ACC112 (cell line): Measurements from ENCODE around the gene ZBTB22.
"Not testable (repeated sequence)": the region's sequence is repeated elsewhere in the genome, so short reads cannot be mapped to it uniquely, and the experiment has no call there.

Experiments used
- H2AFZ ChIP-seq: fragments of 200-600 bp; sonication (generic); one replicate; pipeline ENCODE4 v1.6.0; 2017; ENCODE audit warnings: antibody characterized with exemption, low read length; ENCODE audit not compliant: unreplicated experiment
- H3K27ac ChIP-seq: fragments of 200-600 bp; sonication (generic); 2 replicates; pipeline ENCODE4 v1.5.1; 2014; ENCODE audit warnings: low read depth, mild to moderate bottlenecking, antibody characterized with exemption, low read length, moderate library complexity
- H3K27me3 ChIP-seq: fragments of 200-600 bp; sonication (generic); 2 replicates; pipeline ENCODE4 v1.6.1; 2014; ENCODE audit warnings: mild to moderate bottlenecking, antibody characterized with exemption, low read length, moderate library complexity, mixed read lengths; ENCODE audit not compliant: insufficient read depth
- H3K36me3 ChIP-seq: fragments of 200-600 bp; sonication (generic); 2 replicates; pipeline ENCODE4 v1.6.1; 2016; ENCODE audit warnings: mild to moderate bottlenecking, antibody characterized with exemption, low read length, moderate library complexity, mixed read lengths; ENCODE audit not compliant: insufficient read depth
- H3K4me1 ChIP-seq: fragments of 200-600 bp; sonication (generic); one replicate; pipeline ENCODE4 v1.6.1; 2016; ENCODE audit warnings: low read length, mixed read lengths; ENCODE audit not compliant: insufficient read depth, unreplicated experiment, control insufficient read depth
- H3K4me3 ChIP-seq: fragments of 200-600 bp; sonication (generic); 2 replicates; pipeline ENCODE4 v1.5.1; 2014; ENCODE audit warnings: mild to moderate bottlenecking, low read depth, low read length
- H3K79me2 ChIP-seq: fragments of 200-600 bp; sonication (generic); one replicate; pipeline ENCODE4 v1.6.0; 2016; ENCODE audit warnings: low read length; ENCODE audit not compliant: control insufficient read depth, unreplicated experiment, insufficient read depth

Gene ZBTB22

DNA sequence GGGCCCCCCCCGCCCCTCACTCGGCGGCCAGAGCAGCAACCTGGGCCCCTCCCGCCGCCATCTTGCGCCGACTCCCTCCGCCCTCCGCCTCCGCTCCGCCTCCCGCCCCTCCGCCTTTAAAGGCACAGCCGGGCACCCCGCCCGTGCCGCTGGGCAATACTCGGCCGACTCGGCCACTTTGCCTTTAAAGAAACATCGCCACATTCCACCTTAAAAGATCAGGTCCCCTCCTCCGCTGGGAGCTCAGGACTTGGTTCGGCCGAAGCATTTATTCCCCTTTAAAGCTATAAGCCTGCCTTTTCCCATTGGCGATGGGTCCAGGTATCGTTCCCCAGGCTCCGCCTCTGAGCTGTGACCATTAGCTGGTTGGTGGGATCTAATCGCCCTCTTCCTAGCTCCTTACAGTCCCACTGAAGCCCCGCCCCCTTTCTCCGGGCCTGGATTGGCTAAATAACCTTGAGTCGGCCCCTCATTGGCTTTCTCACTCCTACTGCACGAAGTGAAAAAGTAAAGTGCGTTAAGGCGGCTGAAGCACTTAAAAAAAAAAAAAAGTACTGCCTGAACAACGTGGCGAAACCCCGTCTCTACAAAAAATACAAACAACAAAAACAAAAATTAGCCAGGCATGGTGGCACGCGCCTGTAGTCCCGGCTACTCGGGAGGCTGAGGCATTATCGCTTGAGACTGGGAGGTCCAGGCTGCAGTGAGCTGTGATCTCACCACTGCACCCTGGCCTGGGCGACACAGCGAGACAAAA is at the start of gene ZBTB22:
Gene ZBTB22, minus strand, starts transcription at position 76 of the 757 bp plus-strand sequence. CDS start 828 bp downstream, outside the sequence.
- Histone ChIP-seq H3K27me3 (no peaks in the 10 kb centered on the region), H2AFZ (no peak within 1 kb of the TSS), H3K27ac (peak within 1 kb of the TSS; percentile 77), H3K36me3 (peaks cover 10% of the 10 kb centered on the region; the same call in 1 of the 2 replicates), H3K4me3 (peak within 1 kb of the TSS; percentile 83), H3K4me1 (peaks cover 46% of the 10 kb centered on the region), H3K79me2 (peaks cover 54% of the 10 kb centered on the region)

DNA sequence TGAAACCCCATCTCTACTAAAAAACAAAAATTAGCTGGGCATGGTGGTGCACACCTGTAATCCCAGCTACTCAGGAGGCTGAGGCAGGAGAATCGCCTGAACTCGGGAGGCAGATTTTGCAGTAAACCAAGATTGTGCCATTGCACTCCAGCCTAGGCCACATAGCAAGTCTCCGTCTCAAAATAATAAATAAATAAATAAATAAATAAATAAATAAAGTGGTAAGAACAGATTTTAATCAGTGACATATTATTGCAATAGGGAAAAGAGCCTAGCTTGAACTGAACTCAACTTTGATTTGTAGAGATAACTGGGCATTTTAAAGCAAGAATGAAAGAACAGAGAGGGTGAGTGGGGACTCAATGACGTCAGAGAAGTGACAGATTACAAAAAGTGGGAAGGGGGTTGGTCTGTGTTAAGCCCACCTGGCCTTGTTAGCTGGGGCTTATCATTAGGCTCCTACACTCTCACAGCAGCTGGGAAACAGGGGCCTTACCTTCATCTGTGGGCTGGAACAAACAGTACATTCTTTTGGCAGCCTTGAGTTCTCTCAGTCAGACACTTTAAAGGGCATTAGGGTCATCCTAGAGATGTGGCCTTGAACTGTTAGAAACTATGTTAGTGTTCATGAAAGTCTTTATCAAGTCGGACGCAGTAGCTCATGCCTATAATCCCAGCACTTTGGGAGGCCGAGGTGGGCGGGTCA is 49.6 kb upstream of the ZBTB22 start:
- H3K27ac ChIP-seq = no peak overlapping the region

DNA sequence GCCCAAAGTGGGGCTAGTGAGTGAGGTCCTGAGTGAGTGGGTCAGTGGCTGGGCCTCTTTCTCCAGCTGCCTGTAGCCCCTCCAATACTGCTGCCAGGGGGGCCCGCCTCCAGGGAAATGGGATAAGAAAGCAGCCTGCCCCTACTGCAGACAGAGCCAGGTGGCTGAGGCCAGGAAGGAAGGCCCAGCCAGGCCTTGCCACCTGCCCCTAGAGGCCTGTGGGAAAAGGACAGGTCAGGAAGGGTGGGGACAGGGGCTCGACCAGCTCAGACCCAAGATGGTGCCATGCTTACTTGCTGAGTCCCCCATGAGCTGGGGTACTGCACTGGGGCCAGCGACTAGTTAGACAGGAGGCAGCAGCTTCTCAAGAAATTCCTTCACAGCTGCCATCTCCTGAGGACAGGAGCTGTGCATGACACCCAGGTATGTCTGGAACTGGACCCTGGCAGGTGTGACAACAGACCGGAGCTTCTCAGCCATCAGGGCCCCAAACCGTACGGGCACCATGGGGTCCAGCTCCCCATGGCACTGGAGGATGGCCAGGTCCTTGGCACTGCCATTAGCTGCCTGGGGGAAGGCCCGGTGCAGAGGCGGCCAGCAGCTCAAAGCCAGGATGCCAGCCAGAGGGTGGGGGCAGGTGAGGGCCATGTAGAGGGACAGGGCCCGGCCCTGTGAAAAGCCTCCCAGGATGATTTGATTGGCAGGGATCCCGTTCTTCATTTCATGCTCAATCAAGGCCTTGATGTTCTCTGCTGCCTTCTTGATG is 47.8 kb upstream of the ZBTB22 start:
- H3K27ac ChIP-seq, H2AFZ ChIP-seq, H3K79me2 ChIP-seq: not testable (repeated sequence)

More for the DNA sequence above, 49.6 kb upstream of the ZBTB22 start:
- Histone ChIP-seq H3K27me3 (no peaks in the 10 kb centered on the region), H3K36me3 (no peaks in the 10 kb centered on the region), H2AFZ (no peak overlapping the region), H3K4me3 (no peak overlapping the region), H3K4me1 (peaks cover 4% of the 10 kb centered on the region), H3K79me2 (no peaks in the 10 kb centered on the region)

DNA sequence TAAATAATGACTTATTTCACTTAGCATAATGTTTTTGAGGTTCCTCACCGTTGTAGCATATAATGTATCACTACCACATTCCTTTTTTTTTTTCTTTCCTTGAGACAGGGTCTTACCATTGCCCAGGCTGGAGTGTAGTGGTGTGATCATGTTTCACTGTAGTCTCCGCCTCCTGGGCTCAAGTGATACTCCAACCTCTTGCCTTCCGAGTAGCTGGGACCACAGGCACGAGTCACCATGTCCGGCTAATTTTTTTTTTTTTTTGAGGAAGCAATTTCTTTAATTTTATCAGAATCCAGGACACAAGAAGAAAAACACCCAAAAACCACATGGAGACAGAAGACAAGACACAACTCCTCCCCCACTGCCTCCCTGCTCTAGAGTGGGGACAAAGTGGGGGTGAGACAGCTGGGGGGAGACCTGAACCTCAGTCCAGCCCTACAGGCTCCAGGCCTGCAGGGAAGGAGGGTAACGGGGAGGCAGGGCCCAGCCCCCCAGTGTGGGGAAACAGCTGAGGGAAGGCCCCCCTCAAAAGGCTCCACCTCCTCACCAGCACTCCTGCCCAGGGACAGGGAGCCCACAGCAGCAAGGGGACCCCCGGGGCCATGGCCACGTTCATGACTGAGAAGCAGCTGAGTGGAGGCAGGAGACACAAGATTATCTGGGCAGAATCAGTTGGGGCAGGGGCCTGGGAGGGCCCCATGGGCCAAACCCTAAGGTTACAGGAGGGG is 47.1 kb upstream of the ZBTB22 start:
- not testable (repeated sequence) for H3K4me1 ChIP-seq, H3K27me3 ChIP-seq, H3K79me2 ChIP-seq, H3K27ac ChIP-seq, H3K4me3 ChIP-seq, H3K36me3 ChIP-seq
- H2AFZ ChIP-seq = peak overlapping the region; percentile 32

More for the DNA sequence above, 47.8 kb upstream of the ZBTB22 start:
- not testable (repeated sequence) for H3K4me3 ChIP-seq, H3K27me3 ChIP-seq, H3K4me1 ChIP-seq, H3K36me3 ChIP-seq

DNA sequence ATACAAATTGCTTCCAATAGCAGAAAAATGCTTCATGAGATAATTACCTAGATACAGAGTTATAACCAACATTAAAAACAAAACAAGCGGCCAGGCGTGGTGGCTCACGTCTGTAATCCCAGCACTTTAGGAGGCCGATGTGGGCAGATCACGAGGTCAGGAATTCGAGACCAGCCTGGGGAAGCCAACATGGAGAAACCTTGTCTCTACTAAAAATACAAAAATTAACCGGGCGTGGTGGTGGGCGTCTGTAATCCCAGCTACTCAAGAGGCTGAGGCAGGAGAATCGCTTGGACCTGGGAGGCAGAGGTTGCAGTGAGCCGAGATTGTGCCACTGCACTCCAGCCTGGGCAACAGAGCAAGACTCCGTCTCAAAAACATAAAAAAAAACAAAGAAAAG is 45.9 kb upstream of the ZBTB22 start:
- H3K79me2 ChIP-seq, H3K4me3 ChIP-seq, H3K4me1 ChIP-seq, H3K27ac ChIP-seq, H3K27me3 ChIP-seq, H2AFZ ChIP-seq, H3K36me3 ChIP-seq: not testable (repeated sequence)

- Histone ChIP-seq H3K4me3 (no peak overlapping the region), H3K79me2 (no peaks in the 10 kb centered on the region), H3K27me3 (peaks cover 9% of the 10 kb centered on the region; the same call in 1 of the 2 replicates), H3K27ac (no peak overlapping the region), H3K4me1 (no peaks in the 10 kb centered on the region), H3K36me3 (no peaks in the 10 kb centered on the region), H2AFZ (no peak overlapping the region)
Measured at GRCh38 chr6:33359331-33359730, 41.8 kb upstream of the ZBTB22 start.

DNA sequence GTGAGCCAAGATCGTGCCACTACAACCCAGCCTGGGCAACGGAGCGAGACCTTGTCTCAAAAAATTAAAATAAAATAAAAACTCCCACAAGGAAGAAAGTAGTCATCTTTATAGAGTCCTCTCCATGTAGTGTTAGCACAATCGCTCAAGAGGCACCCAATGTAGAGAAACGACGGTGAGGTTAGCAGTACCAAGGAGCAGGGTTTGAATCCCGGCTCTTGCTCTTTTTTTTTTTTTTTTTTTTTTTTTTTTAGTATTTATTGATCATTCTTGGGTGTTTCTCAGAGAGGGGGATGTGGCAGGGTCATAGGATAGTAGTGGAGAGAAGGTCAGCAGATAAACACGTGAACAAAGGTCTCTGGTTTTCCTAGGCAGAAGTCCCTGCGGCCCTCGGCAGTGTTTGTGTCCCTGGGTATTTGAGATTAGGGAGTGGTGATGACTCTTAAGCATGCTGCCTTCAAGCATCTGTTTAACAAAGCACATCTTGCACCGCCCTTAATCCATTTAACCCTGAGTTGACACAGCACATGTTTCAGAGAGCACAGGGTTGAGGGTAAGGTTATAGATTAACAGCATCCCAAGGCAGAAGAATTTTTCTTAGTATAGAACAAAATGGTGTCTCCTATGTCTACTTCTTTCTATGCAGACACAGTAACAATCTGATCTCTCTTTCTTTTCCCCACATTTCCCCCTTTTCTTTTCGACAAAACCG is 39.8 kb upstream of the ZBTB22 start:
- not testable (repeated sequence) for H3K27me3 ChIP-seq, H3K36me3 ChIP-seq, H3K27ac ChIP-seq, H2AFZ ChIP-seq, H3K4me1 ChIP-seq, H3K4me3 ChIP-seq, H3K79me2 ChIP-seq

DNA sequence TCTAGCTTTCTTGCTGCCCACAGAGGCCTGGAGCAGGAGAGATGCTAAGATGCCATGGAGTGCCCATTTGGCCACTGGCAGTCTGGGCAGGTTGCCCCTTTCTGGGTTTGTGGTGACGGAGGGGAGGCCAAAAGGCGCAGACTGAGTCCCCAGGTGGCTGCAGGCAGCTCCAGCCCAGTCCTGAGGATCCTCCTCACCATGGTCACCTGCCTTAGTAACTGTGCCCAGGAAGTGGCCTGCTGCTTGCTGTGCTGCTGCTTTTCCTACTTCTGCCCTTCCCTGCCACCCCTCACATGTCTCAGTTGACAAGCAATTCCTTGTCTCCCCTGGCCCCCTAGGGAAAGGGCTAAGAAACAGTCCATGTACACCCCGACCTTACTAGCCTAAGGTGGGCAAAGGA is 38.8 kb upstream of the ZBTB22 start:
- H3K4me3 ChIP-seq = no peak overlapping the region
- H3K27ac ChIP-seq = no peak overlapping the region
- no peaks in the 10 kb centered on the region for H3K79me2 ChIP-seq
- peaks cover 9% of the 10 kb centered on the region; the same call in 1 of the 2 replicates for H3K27me3 ChIP-seq
- no peaks in the 10 kb centered on the region for H3K36me3 ChIP-seq
- H3K4me1 ChIP-seq = no peaks in the 10 kb centered on the region
- H2AFZ ChIP-seq = no peak overlapping the region

DNA sequence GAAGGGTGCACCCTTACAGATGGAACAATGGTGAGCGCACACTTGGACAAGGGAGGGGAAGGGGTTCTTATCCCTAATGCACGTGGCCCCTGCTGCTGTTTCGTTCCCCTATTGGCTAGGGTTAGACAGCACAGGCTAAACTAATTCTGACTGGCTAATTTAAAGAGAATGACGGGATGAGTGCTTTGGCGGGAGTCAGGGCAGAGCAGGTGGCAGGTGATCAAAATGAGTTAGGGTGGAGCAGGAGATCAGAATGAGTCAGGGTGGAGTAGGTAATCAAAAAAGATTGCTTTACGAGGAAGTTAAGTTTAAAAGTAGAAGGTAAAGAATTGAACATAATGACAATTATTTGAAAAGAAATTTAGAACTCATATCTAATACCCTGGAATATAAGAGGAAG is 38.3 kb upstream of the ZBTB22 start:
- H3K79me2 ChIP-seq, H3K36me3 ChIP-seq, H3K4me1 ChIP-seq, H3K4me3 ChIP-seq, H3K27ac ChIP-seq, H2AFZ ChIP-seq, H3K27me3 ChIP-seq: not testable (repeated sequence)

GRCh38 chr6:33347816-33348215 is 30.3 kb upstream of the ZBTB22 start:
- no peaks in the 10 kb centered on the region for H3K27me3 ChIP-seq
- no peaks in the 10 kb centered on the region for H3K36me3 ChIP-seq
- H3K79me2 ChIP-seq = no peaks in the 10 kb centered on the region
- no peak overlapping the region for H2AFZ ChIP-seq
- no peaks in the 10 kb centered on the region for H3K4me1 ChIP-seq
- no peak overlapping the region for H3K27ac ChIP-seq
- no peak overlapping the region for H3K4me3 ChIP-seq
